ENCODE results near the gene UBASH3B.

GRCh38 chr11:122625976-122626665 is 29.4 kb upstream of the UBASH3B start:
- no peak for TF ChIP-seq CTCF (conservative IDR thresholded peaks at IDR 0.05; ENCODE audit: low read length)
- TF ChIP-seq EZH2phosphoT487 (IDR thresholded peaks at IDR 0.05; ENCODE audit: borderline replicate concordance, low read depth, low read length), result no peak

All from OCI-LY7 (cell line).